Astrocyte of the cerebellum (primary cell): ENCODE results near the gene PDE2A.

Source experiments
- DNase-seq: peaks from one replicate; pipeline ENCODE4 v3.0.0-alpha.2; 2011; ENCODE audit warnings: low read depth
- H3K4me3 ChIP-seq: 2 replicates; pipeline ENCODE4 v1.5.1; 2011; ENCODE audit warnings: mild to moderate bottlenecking, low read depth, low read length, moderate library complexity
- in situ Hi-C: cut with HindIII; loops from 2 replicates; pipeline ENCODE4 v1.10.0; 2017; ENCODE audit warnings: low sequenced_read_pairs
- TF ChIP-seq, protein P1 (sequence below): IDR thresholded peaks from 2 replicates; pipeline ENCODE4 v1.5.1; 2012; ENCODE audit warnings: low read length, low read depth, moderate library complexity, mild to moderate bottlenecking; ENCODE audit errors: missing control alignments

PDE2A gene

DNA sequence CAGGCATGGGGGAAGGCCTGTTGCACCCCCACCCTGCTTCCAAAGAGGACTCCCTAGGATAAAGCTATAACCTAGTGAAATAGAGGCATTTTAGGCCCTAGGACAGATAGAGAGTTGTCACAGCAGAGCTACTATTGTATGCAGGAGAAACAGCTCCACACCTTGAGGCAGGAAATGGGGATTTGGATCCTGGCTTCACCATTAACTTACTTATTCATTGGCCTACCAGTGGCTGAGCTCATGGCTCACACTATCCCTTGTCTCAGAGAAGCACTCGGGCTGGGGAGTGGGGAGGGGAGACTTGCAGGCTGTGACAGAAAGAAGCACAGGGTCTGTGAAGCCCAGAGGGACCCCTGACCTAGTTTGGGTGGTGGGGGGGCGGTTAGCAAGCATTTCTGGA lies 999 bp upstream of the PDE2A start:
- TF ChIP-seq, protein P1, sequence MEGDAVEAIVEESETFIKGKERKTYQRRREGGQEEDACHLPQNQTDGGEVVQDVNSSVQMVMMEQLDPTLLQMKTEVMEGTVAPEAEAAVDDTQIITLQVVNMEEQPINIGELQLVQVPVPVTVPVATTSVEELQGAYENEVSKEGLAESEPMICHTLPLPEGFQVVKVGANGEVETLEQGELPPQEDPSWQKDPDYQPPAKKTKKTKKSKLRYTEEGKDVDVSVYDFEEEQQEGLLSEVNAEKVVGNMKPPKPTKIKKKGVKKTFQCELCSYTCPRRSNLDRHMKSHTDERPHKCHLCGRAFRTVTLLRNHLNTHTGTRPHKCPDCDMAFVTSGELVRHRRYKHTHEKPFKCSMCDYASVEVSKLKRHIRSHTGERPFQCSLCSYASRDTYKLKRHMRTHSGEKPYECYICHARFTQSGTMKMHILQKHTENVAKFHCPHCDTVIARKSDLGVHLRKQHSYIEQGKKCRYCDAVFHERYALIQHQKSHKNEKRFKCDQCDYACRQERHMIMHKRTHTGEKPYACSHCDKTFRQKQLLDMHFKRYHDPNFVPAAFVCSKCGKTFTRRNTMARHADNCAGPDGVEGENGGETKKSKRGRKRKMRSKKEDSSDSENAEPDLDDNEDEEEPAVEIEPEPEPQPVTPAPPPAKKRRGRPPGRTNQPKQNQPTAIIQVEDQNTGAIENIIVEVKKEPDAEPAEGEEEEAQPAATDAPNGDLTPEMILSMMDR: no peak
- DNase-seq: no peak
- H3K4me3 ChIP-seq: no peak overlapping the region
- in situ Hi-C loops: no loop called here

DNA sequence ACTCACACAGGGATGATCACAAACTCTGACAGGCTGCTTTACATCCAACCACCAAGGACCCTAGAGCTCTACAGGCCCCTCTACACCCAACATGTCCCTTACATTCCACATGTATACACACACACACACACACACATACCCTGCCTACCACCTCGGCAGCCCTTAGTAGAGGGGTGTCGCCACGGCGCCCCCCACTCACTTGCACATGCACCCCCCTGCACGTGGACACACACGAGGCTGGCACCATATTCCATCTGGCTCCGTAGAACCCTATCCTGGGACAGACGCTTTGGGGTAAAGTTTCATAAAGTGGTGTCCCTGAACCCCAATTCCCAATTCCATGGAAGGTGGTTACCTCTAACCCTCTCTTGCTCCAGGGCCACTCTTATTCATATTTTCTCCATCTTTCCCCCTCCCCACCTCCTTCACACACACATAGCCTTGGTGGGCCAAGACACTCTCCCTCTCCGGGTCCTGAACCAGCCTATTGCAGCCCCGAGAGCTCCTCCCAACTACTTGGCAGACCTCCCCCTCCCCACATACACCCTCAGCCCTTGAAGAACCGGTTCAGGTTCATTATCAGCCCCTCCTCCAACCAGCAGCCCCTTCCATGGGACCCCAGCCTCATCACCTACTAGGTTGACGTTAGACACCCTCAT lies 809 bp downstream of the PDE2A start:
- in situ Hi-C loops: no loop called here
- no peak for DNase-seq
- TF ChIP-seq, protein P1: no peak

GRCh38 chr11:72672597-72673238 lies 1.5 kb downstream of the PDE2A start:
- in situ Hi-C loops: no loop called here
- H3K4me3 ChIP-seq: no peak overlapping the region
- TF ChIP-seq, protein P1: no peak
- no peak for DNase-seq

More for the DNA sequence above, 809 bp downstream of the PDE2A start:
- no peak overlapping the region for H3K4me3 ChIP-seq

DNA sequence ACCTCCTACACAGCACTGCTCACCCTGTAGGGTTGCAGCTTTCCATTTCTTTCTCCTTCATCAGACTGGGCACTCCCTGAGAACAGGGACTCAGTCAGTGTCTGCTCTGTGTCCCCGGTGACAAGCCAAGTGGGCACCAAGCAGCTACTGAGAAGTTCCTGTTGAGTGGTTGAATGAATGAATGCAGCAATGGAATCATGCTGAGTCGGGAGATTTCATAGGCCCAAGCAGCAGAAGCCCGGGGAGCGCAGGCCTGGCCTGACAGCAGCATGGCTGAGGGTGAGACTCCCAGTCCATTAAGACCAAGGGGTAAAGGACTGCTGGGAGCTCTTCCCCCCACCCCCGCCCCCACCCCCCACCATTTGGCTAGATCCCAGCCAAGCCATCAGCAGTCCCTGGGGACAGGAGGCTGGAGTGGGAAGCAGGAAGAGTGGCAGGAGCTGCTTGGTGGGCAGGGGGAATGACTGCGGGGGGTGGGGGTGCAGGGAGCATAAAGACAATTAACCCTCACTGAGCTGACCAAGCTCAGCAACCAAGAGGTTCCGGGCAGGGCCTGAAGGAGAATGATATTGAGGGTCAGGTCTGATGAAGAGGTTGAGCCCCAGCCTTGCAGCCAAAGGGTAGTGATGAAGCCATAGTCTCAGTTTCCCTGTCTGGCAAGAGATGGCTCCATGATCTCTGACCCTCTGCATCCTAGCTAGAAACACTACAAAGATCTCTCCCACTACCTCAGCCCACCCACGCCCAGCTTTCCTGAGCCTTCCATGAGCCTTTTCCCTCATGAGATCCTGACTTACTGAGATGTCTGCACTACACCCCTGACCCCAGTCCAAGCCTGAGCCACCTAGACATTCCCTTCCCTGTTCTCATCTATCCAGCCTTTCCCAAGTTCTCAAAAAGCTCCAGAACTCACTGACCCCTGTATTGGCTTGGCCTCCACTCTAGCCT lies 2.8 kb downstream of the PDE2A start:
- H3K4me3 ChIP-seq: no peak overlapping the region
- TF ChIP-seq, protein P1: no peak
- in situ Hi-C loops: no loop called here
- DNase-seq: no peak

- in situ Hi-C loops: no loop called here
- DNase-seq: no peak
- H3K4me3 ChIP-seq: no peak overlapping the region
- TF ChIP-seq, protein P1: no peak
Measured at GRCh38 chr11:72670041-72670440, 4.2 kb downstream of the PDE2A start.

DNA sequence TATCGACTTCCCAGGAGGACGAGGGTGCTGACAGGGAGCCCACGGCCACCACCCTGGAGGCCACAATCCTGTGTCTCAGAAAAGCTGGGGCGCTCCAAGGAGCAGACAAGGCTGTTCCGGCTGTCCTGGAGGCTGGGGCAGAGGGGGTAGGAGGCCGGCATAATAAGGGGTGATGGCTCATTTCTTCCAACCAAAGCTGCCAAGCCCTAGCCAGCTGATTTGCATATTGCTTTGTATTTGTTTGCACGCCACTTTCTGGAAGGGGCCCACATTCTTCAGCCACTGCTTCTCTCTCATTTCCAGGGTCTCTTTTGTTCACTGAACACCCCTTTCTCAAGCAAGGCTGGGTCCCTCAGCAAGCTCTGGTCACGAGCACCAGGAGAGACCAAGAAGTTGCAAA lies 4.7 kb downstream of the PDE2A start:
- DNase-seq: peak; percentile 15
- H3K4me3 ChIP-seq: no peak overlapping the region

More for the DNA sequence above, 4.7 kb downstream of the PDE2A start:
- TF ChIP-seq, protein P1: no peak
- in situ Hi-C loops: no loop called here
